D721Med (cell line): ENCODE results near the gene LRRC37A3.
"Not testable (repeated sequence)": the region's sequence is repeated elsewhere in the genome, so short reads cannot be mapped to it uniquely, and the experiment has no call there.

Experiments used
- DNase-seq: peaks from one replicate; pipeline ENCODE4 v3.0.0; 2011; ENCODE audit warnings: low spot score; ENCODE audit not compliant: insufficient read length
- FAIRE-seq: peaks from 2 replicates; lab custom pipeline; 2011; peaks lifted over from hg19 to GRCh38; lab: Jason Lieb, UNC
- CTCF ChIP-seq: IDR thresholded peaks from 2 replicates; pipeline ENCODE4 v1.5.1; 2012; ENCODE audit warnings: mild to moderate bottlenecking, control low read depth; ENCODE audit not compliant: insufficient read depth; ENCODE audit errors: missing control alignments

Gene LRRC37A3

GRCh38 chr17:64929419-64930209 lies 10.3 kb upstream of the LRRC37A3 start:
- not testable (repeated sequence) for DNase-seq, FAIRE-seq

GRCh38 chr17:64928701-64929100 lies 9.4 kb upstream of the LRRC37A3 start:
- not testable (repeated sequence) for FAIRE-seq, DNase-seq

- peak; percentile 74 for TF ChIP-seq CTCF
- DNase-seq, FAIRE-seq: not testable (repeated sequence)
These were observed 8.2 kb upstream of the LRRC37A3 start for GRCh38 chr17:64927444-64927843.

- not testable (repeated sequence) for DNase-seq, FAIRE-seq
These were observed 7.2 kb upstream of the LRRC37A3 start for GRCh38 chr17:64926430-64926829.

GRCh38 chr17:64925244-64925643 lies 6.0 kb upstream of the LRRC37A3 start:
- not testable (repeated sequence) for DNase-seq, FAIRE-seq

- DNase-seq, FAIRE-seq: not testable (repeated sequence)
These were observed 3.8 kb upstream of the LRRC37A3 start for GRCh38 chr17:64923051-64923568.

- no peak for TF ChIP-seq CTCF
- DNase-seq = no peak
- FAIRE-seq = no peak
These were observed 1.3 kb upstream of the LRRC37A3 start for GRCh38 chr17:64920419-64921172.

- no peak for TF ChIP-seq CTCF
- FAIRE-seq (no peak), DNase-seq (no peak)
These were observed 744 bp upstream of the LRRC37A3 start for GRCh38 chr17:64920026-64920418.

- DNase-seq, FAIRE-seq: not testable (repeated sequence)
These were observed 413 bp downstream of the LRRC37A3 start for GRCh38 chr17:64918842-64919288.

- not testable (repeated sequence) for FAIRE-seq, DNase-seq
These were observed 1.7 kb downstream of the LRRC37A3 start for GRCh38 chr17:64917540-64917939.

GRCh38 chr17:64915244-64915643 lies 4.0 kb downstream of the LRRC37A3 start:
- FAIRE-seq, DNase-seq: not testable (repeated sequence)

- not testable (repeated sequence) for DNase-seq, FAIRE-seq
These were observed 9.1 kb downstream of the LRRC37A3 start for GRCh38 chr17:64910191-64910514.

GRCh38 chr17:64909511-64910190 lies 9.6 kb downstream of the LRRC37A3 start:
- FAIRE-seq, DNase-seq: not testable (repeated sequence)

- not testable (repeated sequence) for DNase-seq, FAIRE-seq
These were observed 15.2 kb downstream of the LRRC37A3 start for GRCh38 chr17:64904069-64904468.

GRCh38 chr17:64897136-64897535 lies 22.1 kb downstream of the LRRC37A3 start:
- not testable (repeated sequence) for DNase-seq, FAIRE-seq
